Breast epithelium (tissue), 3 donors: Measurements from ENCODE around the gene MRTFA.

Experiments
- POLR2A ChIP-seq: fragments of 450-650 bp; IDR thresholded peaks from one replicate; pipeline ENCODE4 v1.6.1; 2016; ENCODE audit warnings: antibody characterized with exemption, mild to moderate bottlenecking, moderate library complexity
- POLR2AphosphoS5 ChIP-seq, 3 donors: sonication (generic); formaldehyde crosslinking; IDR thresholded peaks; one replicate each; pipeline ENCODE4 v1.6.1; 2017; ENCODE audit warnings: antibody characterized with exemption in 3 of 3
- TF ChIP-seq, protein P1 (sequence below), 3 donors: fragments of 450-650 bp; IDR thresholded peaks; one replicate each; pipeline ENCODE4 v1.5.1; 2016 to 2017; ENCODE audit warnings: antibody characterized with exemption in 3 of 3, mild to moderate bottlenecking in 3 of 3, moderate library complexity in 3 of 3

DNA sequence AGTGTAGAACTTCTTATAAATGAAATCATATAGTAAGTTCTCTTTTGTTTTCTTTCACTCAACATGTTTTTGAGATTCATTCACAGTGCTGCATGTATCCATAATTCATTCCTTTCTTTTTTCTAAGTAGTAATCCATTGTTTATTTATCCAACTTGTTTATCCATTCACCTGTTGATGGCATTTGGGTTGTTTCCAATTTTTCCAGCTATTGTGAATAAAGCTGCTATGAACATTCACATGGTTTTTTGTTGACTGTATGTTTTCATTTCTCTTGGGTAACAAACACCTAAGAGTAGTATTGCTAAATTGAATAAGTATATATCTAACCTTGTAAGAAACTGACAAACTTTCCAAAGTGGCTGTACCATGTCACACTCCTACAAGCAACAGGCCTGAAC is 23.5 kb downstream of the MRTFA start:
- TF ChIP-seq, protein P1, sequence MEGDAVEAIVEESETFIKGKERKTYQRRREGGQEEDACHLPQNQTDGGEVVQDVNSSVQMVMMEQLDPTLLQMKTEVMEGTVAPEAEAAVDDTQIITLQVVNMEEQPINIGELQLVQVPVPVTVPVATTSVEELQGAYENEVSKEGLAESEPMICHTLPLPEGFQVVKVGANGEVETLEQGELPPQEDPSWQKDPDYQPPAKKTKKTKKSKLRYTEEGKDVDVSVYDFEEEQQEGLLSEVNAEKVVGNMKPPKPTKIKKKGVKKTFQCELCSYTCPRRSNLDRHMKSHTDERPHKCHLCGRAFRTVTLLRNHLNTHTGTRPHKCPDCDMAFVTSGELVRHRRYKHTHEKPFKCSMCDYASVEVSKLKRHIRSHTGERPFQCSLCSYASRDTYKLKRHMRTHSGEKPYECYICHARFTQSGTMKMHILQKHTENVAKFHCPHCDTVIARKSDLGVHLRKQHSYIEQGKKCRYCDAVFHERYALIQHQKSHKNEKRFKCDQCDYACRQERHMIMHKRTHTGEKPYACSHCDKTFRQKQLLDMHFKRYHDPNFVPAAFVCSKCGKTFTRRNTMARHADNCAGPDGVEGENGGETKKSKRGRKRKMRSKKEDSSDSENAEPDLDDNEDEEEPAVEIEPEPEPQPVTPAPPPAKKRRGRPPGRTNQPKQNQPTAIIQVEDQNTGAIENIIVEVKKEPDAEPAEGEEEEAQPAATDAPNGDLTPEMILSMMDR (IDR thresholded peaks at IDR 0.05) = no peak
- TF ChIP-seq POLR2A (no peak), POLR2AphosphoS5 (IDR thresholded peaks at IDR 0.05) (no peak)
